Measurements from ENCODE around the gene EPS8L3. TPM values are rescaled to one million over a fixed set of nuclear protein-coding genes. Genes with fewer than 3 reads are reported as not detected.

Gene EPS8L3
- total and polyA plus RNA-seq, 2 of the 8 experiments (the other 6 are each of a cell fraction or from before 2014, with no cell fraction given) = not detected

GRCh38 chr1:109789551-109790180 lies 25.9 kb upstream of the EPS8L3 start (continued):
- TF ChIP-seq ATF3 (IDR thresholded peaks at IDR 0.05; ENCODE audit: insufficient read depth, low read depth, low read length) = no peak

Data from H1 (cell line).